GM10847 (cell line): ENCODE measurements around the gene TPMT.

Experiments
- POLR2A ChIP-seq: IDR thresholded peaks from 2 replicates; pipeline ENCODE4 v1.6.1; 2011; ENCODE audit not compliant: insufficient read length; ENCODE audit errors: extremely low read depth

Gene TPMT

DNA sequence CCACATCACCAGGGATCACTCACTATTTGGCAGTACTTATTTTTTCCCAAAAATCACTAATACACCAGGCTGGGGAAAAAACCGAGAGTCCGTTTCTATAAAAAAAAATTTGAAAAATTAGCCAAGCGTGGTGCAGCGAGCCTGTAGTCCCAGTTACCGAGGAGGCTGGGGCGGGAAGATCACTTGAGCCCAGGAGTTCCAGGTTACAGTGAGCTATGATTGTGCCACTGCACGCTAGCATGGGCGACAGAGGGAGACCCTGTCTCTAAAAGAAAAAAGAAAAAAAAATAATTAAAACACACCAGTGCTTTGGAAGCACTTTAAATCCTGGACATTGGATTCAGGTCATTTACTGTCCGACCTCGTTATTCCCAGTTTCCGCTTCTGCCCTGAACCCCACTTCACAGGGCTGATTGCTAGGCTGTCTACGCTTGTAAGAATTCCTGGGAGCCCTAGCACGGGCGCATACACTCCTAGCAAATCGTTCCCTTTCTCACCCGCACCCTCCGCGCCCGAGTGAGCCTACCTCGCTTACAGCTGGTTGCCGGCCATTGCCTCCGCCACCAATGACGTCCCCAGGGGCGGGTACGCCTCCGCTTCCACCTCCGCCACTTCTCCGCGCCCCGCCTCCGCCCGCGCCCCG lies at the start of gene TPMT:
Gene TPMT (minus strand): TSS at position 571 of the 643 bp plus-strand sequence. CDS start 5,950 bp downstream, outside the sequence.
- TF ChIP-seq POLR2A, result peak; percentile 32

DNA sequence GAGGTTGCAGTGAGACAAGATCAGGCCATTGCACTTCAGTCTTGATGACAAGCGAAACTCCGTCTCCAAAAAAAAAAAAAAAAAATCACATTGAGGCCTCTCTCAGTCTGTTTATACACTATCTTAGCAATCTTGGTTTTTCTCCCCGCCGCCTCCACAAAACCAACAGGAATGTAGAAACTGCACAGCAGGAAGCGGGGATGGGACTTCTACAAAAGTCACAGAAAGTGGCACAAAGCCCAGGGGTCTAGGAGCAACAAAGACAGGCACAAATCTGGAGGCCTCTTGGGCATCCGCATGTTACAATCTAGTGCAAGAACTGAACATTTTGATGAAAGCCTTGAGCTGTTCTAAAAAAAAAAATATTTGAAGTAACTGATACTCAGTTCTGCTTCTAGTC lies 48.9 kb upstream of the TPMT start:
- TF ChIP-seq POLR2A, result no peak

DNA sequence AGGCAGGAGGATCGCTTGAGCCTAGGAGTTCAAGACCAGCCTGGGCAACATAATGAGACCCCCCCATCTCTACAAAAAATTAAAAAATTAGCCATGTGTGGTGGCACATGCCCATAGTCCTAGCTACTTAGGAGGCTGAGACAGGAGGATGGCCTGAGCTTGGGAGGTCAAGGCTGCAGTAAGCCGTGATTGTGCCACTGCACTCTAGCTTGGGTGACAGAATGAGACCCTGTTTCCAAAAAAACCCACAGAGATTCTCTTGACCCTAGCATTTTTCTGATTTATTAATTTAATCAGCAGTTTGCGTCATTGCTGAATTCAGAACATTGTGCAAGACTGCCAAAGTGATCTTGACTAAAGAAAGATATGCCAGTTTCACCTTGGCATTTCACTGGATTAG lies 37.1 kb upstream of the TPMT start:
- no peak for TF ChIP-seq POLR2A

DNA sequence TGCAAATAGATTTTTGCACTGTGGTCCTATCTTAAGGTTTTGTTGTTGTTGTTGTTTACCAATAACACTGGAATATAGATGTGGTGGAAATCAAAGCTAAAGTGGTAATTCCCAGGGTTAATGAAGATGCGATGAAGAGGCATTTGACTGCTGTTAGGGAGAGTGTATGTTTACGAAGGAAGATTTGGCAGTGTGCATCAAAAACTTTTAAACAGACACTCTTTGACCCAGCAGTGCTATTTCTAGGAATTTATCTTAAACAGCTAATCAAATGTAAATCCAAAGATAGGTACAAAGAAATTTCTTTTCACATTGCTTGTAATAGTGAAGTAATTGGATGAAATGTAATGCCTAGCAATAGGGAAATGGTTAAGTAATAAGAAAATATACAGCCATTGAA lies 34.3 kb upstream of the TPMT start:
- TF ChIP-seq POLR2A, result no peak

DNA sequence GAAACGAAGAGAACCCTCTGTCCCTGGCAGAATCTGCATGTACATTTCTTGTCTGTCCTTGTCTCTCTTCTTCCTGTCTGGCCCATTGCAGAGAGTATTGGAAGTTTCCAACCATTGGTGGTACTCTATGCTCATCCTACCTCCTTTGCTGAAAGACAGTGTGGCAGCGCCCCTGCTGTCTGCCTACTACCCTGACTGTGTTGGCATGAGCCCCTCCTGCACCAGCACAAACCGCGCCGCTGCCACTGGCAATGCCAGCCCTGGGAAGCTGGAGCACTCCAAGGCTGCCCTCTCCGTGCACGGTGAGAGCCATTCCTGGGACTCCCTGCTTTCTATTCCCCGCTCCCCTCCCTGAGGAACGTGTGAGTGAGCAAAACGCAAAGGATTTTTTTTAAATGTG lies 32.8 kb upstream of the TPMT start:
- no peak for TF ChIP-seq POLR2A

DNA sequence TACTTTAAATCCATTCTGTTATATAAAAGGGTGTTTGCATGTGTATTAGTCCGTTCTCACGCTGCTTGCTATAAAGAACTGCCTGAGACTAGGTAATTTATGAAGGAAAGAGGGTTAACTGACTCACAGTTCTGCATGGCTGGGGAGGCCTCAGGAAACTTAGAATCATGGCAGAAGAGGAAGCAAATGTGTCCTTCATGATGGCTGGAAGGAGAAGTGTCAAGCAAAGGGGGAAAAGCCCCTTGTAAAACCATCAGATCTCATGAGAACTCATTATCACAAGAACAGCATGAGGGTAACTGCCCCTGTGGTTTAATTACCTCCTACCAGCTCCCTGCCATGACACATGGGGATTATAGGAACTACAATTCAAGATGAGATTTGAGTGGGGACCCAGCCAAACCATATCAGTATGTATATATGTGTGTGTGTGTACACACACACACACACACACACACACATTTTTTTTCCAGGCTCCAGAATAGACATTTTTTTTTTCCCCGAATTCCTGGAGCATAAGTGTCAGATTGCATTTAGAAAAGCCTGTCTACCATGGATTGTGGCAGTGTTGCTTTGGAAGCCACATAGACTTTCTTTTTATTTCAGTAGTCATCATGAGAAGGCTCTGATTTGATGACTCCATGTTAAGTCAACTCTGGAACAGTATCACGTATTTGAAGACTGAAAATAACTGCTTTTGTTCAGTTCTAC lies 31.8 kb upstream of the TPMT start:
- TF ChIP-seq POLR2A, result no peak

DNA sequence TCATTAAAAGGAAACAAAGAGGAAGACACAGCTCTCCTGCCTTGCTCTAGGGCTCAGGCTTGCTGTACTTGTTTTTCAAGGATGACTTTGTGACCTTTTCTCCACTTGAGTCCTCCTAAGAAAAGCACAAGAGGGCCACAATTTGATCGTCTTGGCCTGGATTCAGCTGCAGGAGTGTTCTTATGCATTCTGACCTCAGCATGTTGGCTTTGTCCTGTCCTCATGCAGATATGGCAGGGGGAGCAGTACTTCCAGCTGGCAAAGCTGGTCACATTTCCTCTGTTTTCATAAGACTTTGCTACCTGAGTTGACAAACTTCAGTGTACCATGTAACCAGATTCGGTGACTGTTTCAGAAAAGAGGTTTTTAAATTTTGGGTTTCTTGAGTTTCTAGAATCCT lies 31.2 kb upstream of the TPMT start:
- TF ChIP-seq POLR2A, result no peak

DNA sequence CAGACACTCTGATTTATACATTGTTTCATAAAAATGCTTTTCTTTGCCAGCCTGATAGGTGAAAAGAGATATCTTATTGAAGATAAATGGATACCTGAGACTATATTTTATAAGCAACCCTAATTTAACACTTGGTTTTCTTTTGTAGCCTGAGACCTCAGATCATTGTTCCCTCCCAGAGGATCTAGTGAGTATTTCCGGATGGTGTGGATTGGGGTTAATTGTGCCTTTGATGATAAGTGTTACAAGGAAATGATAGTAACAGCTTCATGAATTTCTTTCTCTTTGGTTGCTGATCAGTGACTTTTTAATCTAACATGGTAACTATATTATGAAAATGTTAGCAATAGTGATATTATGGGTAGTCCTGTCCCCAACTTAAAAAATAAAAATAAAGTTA lies 30.7 kb upstream of the TPMT start:
- no peak for TF ChIP-seq POLR2A

GRCh38 chr6:18183766-18184165 lies 28.9 kb upstream of the TPMT start:
- no peak for TF ChIP-seq POLR2A

DNA sequence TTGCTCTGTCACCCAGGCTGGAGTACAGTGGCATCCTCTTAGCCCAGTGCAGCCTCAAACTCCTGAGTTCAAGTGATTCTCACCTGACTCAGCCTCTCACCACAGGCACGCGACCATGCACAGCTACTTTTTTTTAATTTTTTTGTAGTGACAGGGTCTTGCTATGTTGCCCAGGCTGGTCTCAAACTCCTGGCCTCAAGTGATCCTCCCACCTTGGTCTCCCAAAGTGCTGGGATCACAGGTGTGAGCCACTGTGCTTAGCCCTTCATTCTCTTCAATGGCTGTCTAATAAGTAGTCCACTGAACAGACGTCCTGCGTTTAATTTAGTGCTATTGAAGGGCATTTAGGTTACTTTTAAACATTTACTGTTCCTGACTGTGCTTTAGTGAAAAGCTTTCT lies 27.7 kb upstream of the TPMT start:
- TF ChIP-seq POLR2A, result no peak

- no peak for TF ChIP-seq POLR2A
Observed at GRCh38 chr6:18179770-18180356, 25.0 kb upstream of the TPMT start.

DNA sequence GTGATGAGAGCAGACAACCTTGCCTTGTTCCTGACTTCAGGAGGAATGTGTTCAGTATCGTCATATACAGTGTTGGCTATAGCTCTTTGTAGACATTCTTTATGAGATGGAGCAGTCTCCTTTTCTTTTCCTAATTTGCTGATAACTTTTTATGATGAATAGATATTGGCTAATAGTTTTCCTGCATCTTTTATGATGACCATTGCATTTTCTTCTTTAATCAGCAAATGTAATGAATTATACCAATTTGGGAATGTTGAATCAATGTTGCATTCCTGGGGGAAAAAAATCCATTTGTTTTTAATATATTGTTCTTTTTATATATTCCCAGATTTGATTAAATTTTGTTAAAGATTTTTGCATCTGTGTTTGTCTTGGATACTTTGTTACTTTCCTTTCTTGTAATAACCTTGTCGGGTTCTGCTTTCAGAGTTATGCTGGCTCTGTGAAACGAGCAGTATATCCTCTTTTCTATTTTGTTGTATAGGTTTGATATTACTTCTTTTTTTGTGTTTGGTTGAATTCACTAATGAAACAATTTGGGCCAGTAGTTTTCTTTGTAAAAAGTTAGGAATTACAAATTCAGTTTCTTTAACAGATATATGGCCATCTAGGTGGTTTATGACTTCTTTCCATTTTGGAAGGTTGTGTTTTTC lies 24.2 kb upstream of the TPMT start:
- no peak for TF ChIP-seq POLR2A

DNA sequence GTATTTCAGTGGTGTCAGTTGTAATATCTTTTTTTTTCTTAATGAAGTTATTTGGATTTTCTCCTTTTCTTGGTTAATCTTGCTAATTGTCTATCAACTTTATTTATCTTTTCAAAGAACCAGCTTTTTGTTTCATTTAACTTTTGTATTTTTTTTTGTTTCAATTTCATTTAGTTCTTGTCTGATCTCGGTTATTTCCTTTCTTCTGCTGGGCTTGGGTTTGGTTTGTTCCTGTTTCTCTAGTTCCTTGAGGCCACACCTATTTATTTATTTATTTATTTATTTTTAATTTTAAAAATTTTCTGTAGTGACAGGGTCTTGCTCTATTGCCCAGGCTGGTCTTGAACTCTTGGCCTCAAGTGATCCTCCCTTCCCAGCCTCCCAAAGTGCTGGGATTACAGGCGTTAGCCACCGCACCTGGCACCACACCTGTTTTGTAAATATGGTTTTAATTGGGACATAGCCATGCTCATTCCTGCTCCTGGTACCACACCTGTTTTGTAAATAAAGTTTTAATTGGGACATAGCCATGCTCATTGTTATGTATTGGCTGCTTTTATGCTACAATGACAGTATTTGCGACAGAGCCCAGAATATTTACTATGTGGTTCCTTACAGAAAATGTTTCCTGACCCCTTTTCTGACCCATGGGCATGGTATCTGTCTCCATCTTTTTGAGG lies 22.5 kb upstream of the TPMT start:
- no peak for TF ChIP-seq POLR2A

GRCh38 chr6:18171871-18172270 lies 17.0 kb upstream of the TPMT start:
- TF ChIP-seq POLR2A, result no peak

GRCh38 chr6:18168264-18168663 lies 13.4 kb upstream of the TPMT start:
- no peak for TF ChIP-seq POLR2A
